Testis (tissue), 3 donors: ENCODE measurements around the gene ITCH. TPM values are rescaled to one million over a fixed set of nuclear protein-coding genes. Genes with fewer than 3 reads are reported as not detected.
A peak's percentile ranks its signal among the peaks of the same experiment; 100 is the strongest.

Experiments
- DNase-seq: peaks from one replicate; pipeline ENCODE4 v3.0.0-alpha.2; 2019
- H3K27ac ChIP-seq, 2 donors: fragments of 200-600 bp; sonication (generic); one replicate each; pipeline ENCODE4 v1.5.1; 2019
- H3K27me3 ChIP-seq: fragments of 200-600 bp; sonication (generic); one replicate; pipeline ENCODE4 v1.5.1; 2019
- H3K36me3 ChIP-seq: fragments of 200-600 bp; sonication (generic); one replicate; pipeline ENCODE4 v1.5.1; 2017; ENCODE audit warnings: low read depth; ENCODE audit errors: missing control alignments
- H3K4me1 ChIP-seq: fragments of 200-600 bp; sonication (generic); one replicate; pipeline ENCODE4 v1.5.1; 2019
- H3K4me3 ChIP-seq, 2 donors: fragments of 200-600 bp; sonication (generic); one replicate each; pipeline ENCODE4 v1.5.1; 2017 to 2019
- H3K9me3 ChIP-seq: fragments of 200-600 bp; sonication (generic); one replicate; pipeline ENCODE4 v1.5.1; 2017
- POLR2A ChIP-seq: fragments of 450-650 bp; IDR thresholded peaks from one replicate; pipeline ENCODE4 v1.6.1; 2017; ENCODE audit warnings: antibody characterized with exemption, mild to moderate bottlenecking, moderate library complexity
- WGBS, 2 donors: methylation state at CpG; one replicate each; pipeline ENCODE4 v1.1.5; 2018; 5-methylcytosine and 5-hydroxymethylcytosine counted together
- intact Hi-C: fragments of 100-400 bp; cut with DNase I; formaldehyde crosslinking; loops from one replicate; pipeline ENCODE4 v1.15.1; 2023; ENCODE audit warnings: low total_unique reads
- microRNA counts, 2 donors: library from miRNA; unstranded; fragments of <30 nt; microRNA quantifications; one replicate each; lab custom pipeline; 2016
- microRNA-seq, 2 donors: library from miRNA; unstranded; fragments of <30 nt; microRNA quantifications; one replicate each; pipeline ENCODE4, GENCODE V29; 2016; ENCODE audit warnings: borderline number of aligned reads in 2 of 2, borderline replicate concordance in 1 of 2
- polyA plus RNA-seq: library from polyadenylated mRNA; stranded (reverse); fragments of 350-450 nt; fragmentation: Illumina TruSeq; extraction: RNeasy Lipid Tissue Mini Kit (QIAGEN cat#74804); gene quantifications from one replicate; pipeline ENCODE4 v1.2.3, GENCODE V29; 2014; ENCODE audit warnings: low read depth, low replicate concordance; ENCODE audit not compliant: insufficient read depth
- small RNA-seq, 2 donors: library from RNA; depleted of rRNA; stranded (forward); fragments of <200 nt; gene quantifications; one replicate each; pipeline ENCODE3, GENCODE V24; 2016
- total RNA-seq, 2 donors: library from RNA; depleted of rRNA; stranded (reverse); fragments of >200 nt; gene quantifications; one replicate each; pipeline ENCODE4 v1.2.3, GENCODE V29; 2016
- TF ChIP-seq, protein P1 (sequence below), 3 experiments: fragments of 450-650 bp in 2 of 3; fragments of 200-600 bp in 1 of 3; sonication (generic) in 1 of 3; IDR thresholded peaks; one replicate each; pipeline ENCODE4 v1.5.1; 2016 to 2019; ENCODE audit warnings: antibody characterized with exemption in 3 of 3, mild to moderate bottlenecking in 2 of 3, moderate library complexity in 1 of 3

The ITCH gene
- total and polyA plus RNA-seq, 3 donors from 2014 or later: 75.4 to 107 (median 88.1) TPM

DNA sequence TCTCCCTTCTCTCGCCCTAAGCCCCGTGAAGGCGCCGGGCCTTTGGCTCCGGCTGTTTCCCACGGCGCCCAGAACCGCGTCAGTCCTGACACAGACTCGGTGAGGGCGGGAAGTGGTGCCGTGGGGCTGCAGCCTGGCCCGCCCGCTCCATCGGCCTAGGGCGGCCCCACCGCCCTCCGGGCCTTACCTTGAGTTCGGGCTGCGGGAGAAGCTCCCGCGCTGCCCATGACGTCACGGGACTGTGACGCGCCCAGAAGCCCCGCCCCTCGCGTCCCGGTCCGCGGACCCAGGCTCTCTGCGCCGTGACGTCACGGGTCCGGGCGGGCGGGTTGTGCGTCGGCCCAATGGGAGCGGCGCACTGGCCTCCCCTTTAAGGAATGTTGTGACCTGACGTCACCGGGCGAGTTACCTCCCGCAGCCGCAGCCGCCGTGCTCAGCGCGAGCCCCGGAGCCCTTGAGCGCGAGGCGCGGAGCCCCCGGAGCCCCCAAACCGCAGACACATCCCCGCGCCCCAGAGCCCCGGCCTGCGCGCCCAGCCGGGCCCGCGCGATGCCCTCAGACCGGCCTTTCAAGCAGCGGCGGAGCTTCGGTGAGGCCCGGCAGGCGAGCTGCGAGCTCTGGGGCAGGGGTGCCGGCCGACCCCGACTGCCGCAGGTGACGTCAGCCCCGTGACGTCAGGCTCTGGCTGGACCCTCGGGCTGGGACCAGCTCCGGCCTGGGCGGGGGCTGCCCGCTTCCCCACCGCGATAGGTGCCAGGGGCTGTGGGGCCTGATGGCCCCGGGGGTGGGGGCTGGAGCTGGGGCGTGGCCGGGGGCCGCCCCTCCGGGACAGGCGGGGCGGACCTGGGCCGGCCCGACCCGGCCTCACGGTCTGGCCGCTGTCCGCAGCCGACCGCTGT is 195.5 kb downstream of the ITCH start, which contains the start of gene MAP1LC3A:
Gene MAP1LC3A, plus strand, starts transcription at position 399 of the 899 bp plus-strand sequence. Its CDS starts 151 bp downstream, at position 550.
- intact Hi-C loops: no loop called here
- H3K27me3 ChIP-seq: no peaks in the 10 kb centered on the region
- DNase-seq: peak; percentile 98
- H3K27ac ChIP-seq: peak within 1 kb of the TSS; percentile 87 to 98
- no peaks in the 10 kb centered on the region for H3K9me3 ChIP-seq
- no peaks in the 10 kb centered on the region for H3K36me3 ChIP-seq
- H3K4me1 ChIP-seq: peaks cover 4% of the 10 kb centered on the region
- H3K4me3 ChIP-seq: peak within 1 kb of the TSS; percentile 82 to 86
- WGBS, 2 donors: 0 to 2% methylated on average over 7 to 89 of the region's 103 CpGs
- TF ChIP-seq POLR2A: peak; percentile 28
- TF ChIP-seq, protein P1, sequence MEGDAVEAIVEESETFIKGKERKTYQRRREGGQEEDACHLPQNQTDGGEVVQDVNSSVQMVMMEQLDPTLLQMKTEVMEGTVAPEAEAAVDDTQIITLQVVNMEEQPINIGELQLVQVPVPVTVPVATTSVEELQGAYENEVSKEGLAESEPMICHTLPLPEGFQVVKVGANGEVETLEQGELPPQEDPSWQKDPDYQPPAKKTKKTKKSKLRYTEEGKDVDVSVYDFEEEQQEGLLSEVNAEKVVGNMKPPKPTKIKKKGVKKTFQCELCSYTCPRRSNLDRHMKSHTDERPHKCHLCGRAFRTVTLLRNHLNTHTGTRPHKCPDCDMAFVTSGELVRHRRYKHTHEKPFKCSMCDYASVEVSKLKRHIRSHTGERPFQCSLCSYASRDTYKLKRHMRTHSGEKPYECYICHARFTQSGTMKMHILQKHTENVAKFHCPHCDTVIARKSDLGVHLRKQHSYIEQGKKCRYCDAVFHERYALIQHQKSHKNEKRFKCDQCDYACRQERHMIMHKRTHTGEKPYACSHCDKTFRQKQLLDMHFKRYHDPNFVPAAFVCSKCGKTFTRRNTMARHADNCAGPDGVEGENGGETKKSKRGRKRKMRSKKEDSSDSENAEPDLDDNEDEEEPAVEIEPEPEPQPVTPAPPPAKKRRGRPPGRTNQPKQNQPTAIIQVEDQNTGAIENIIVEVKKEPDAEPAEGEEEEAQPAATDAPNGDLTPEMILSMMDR (IDR thresholded peaks at IDR 0.05): peak in 1 of 3 experiments; percentile 20

DNA sequence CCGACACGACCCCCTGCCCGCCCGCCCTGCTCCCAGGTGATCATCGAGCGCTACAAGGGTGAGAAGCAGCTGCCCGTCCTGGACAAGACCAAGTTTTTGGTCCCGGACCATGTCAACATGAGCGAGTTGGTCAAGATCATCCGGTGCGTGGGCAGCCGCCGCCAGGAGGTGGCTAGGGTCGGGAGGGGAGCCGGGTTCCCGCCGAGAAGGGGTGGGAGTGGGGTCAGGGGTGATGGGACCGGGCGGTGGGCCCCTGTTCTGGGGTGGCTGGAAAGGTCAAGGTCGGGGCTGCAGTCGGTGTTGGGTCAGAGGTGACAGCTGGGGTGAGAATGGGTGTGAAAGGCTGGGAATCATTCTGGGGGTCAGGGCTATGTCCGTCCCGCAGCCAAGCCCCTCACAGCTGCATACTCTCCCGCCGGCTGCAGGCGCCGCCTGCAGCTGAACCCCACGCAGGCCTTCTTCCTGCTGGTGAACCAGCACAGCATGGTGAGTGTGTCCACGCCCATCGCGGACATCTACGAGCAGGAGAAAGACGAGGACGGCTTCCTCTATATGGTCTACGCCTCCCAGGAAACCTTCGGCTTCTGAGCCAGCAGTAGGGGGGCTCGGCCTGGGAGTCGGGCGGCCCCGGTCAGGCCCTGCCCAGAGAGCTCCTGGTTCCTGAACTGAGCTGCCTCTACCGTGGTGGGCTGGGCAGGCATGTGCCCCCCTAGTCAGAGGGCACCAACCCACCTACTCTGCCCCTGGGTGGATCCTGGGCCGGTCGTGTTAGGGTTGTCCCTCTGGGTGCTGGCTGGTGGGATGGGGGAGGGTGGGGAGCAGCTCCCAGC is 196.5 kb downstream of the ITCH start:
- peak; percentile 26 for DNase-seq

DNA sequence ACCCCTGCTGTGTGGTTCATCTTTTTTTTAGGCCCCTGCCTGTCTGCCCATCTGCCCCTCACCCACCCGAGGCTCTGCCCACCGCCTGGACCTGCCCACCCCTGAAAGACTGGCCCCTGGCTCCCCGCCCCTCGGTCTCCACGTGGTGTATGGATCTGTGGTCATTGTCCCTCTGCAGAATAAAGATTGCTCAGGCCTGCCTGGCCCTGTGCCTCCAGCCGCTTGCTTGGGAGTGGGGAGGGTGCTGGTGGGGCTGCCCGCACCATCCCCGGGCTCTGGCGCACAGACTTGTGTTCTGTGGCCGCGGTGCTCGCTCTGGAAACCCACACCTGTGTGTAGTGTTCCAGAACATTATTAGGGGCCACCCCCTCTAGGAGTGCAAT is 197.1 kb downstream of the ITCH start:
- intact Hi-C loops: no loop called here
- no peak overlapping the region for H3K4me3 ChIP-seq
- no peaks in the 10 kb centered on the region for H3K36me3 ChIP-seq
- no peak for DNase-seq
- H3K4me1 ChIP-seq: no peaks in the 10 kb centered on the region
- no peaks in the 10 kb centered on the region for H3K9me3 ChIP-seq
- WGBS, 2 donors: 80 to 87% methylated on average over 1 to 12 of the region's 12 CpGs
- no peak overlapping the region for H3K27ac ChIP-seq
- H3K27me3 ChIP-seq: no peaks in the 10 kb centered on the region
- TF ChIP-seq POLR2A: no peak
- TF ChIP-seq, protein P1 (IDR thresholded peaks at IDR 0.05): no peak

More for the DNA sequence above, 196.5 kb downstream of the ITCH start:
- TF ChIP-seq POLR2A: no peak
- TF ChIP-seq, protein P1 (IDR thresholded peaks at IDR 0.05): no peak
- no peaks in the 10 kb centered on the region for H3K27me3 ChIP-seq
- no peaks in the 10 kb centered on the region for H3K9me3 ChIP-seq
- H3K27ac ChIP-seq: peak overlapping the region; percentile 87 to 98
- H3K4me1 ChIP-seq: no peaks in the 10 kb centered on the region
- H3K36me3 ChIP-seq: no peaks in the 10 kb centered on the region
- WGBS, 2 donors: 28 to 29% methylated on average over 10 to 38 of the region's 43 CpGs
- intact Hi-C loops: no loop called here
- H3K4me3 ChIP-seq: peak overlapping the region; percentile 82 to 86

DNA sequence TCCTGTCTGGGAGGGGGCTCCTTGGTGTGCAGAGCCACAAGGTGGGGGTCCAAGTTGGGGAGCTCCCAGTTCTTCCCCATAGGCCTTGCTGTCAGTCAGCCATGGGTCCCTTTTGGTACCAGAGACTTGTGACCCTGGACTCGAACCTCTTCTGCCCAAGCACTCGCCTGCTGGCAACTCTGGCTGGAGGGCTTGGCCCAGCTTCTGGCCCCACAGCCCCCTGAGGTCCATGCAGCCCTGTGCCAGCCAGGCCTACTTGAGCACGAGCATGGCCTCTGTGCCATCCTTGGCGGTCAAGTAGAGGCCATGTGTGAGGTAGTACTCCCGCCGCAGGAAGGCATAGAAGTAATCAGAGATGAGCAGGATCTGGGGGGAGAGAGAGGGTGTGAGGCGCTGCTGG is 197.5 kb downstream of the ITCH start:
- no peaks in the 10 kb centered on the region for H3K9me3 ChIP-seq
- no peaks in the 10 kb centered on the region for H3K36me3 ChIP-seq
- no peaks in the 10 kb centered on the region for H3K4me1 ChIP-seq
- 92 to 95% methylated on average over 3 to 7 of the region's 7 CpGs for WGBS, 2 donors
- H3K27me3 ChIP-seq: no peaks in the 10 kb centered on the region
- TF ChIP-seq, protein P1 (IDR thresholded peaks at IDR 0.05): no peak
- TF ChIP-seq POLR2A: no peak
- H3K27ac ChIP-seq: no peak overlapping the region
- intact Hi-C loops: no loop called here
- DNase-seq: no peak
- no peak overlapping the region for H3K4me3 ChIP-seq

MicroRNAs within 50 kb of the gene (microRNA counts, 767-probe panel; counts per million panel counts)
- microRNA hsa-miR-644a (lab: Ali Mortazavi, UCI): 0 to 152 counts per million in 2 donors

Small RNAs within 50 kb of the gene (microRNA-seq; reads per million reads assigned to microRNA genes)
- 0 reads per million in 2 donors for gene MIR644A

Small RNAs within 50 kb of the gene (small RNA-seq; reads per million reads assigned to genes)
- gene AL356299.1 (0 reads per million in 2 donors), gene MIR644A (0 reads per million in 2 donors), gene RF00019 (0 reads per million in 2 donors)

Other genes with a start within 250 kb of the ITCH start
- gene ASIP, start 121.8 kb upstream of the ITCH start, total RNA-seq: 1 to 10 TPM in 1 of 2 donors, not detected in 1; 2.1 TPM
- gene ASIP, start 121.8 kb upstream of the ITCH start, polyA plus RNA-seq: 0.65 TPM
- gene AHCY, start 59.9 kb upstream of the ITCH start, total RNA-seq: 100 to 1,000 TPM; 127 to 178 TPM
- gene AHCY, start 59.9 kb upstream of the ITCH start, polyA plus RNA-seq: 237 TPM
- 100 to 1,000 TPM in 1 of 2 donors, 10 to 100 TPM in 1; 97.6 to 128 TPM for gene DYNLRB1, start 153.1 kb downstream of the ITCH start, total RNA-seq
- 155 TPM for gene DYNLRB1, start 153.1 kb downstream of the ITCH start, polyA plus RNA-seq
- 100 to 1,000 TPM in 1 of 2 donors, 10 to 100 TPM in 1; 100.0 to 104 TPM for gene MAP1LC3A, start 195.4 kb downstream of the ITCH start, total RNA-seq
- gene MAP1LC3A, start 195.4 kb downstream of the ITCH start, polyA plus RNA-seq: 62.9 TPM